ENCODE measurements around the gene PCIF1.

Gene PCIF1

DNA sequence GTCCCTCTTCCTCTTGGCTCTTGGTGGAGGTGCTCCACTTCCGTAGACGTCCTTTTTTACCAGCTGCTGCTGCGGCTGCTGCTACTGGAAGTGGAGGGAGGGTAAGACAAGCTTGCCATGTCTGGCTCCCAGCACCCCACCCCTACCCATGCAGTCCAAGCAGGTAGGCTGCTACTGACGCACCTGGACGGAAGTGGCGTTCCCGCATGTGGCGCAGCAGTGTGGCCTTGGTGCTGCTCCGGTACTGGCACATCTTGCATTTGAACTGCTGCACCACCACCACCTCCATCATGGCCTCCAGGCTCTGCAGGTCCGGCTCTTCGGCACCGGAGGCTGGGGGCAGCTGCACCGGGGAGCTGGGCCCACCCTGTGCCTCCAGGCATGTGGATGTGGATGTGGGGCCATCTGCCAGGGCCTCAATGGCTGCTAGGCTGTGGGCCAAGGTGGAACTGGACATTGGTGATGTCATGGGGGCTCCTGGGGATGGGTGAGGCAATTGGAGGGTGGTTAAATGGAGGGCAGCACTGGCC lies 33.1 kb downstream of the PCIF1 start:
- peak overlapping the region; percentile 50 for H3K9ac ChIP-seq (ENCODE audit: low read depth, low read length, poor library complexity)
- peak overlapping the region; percentile 73 for H3K23ac ChIP-seq (ENCODE audit: low read depth, low read length, poor library complexity)
- H4K8ac ChIP-seq (ENCODE audit: low read depth, low read length), result no peak overlapping the region
- H2BK5ac ChIP-seq (ENCODE audit: low read length), result no peak overlapping the region
- no peak overlapping the region for H3K14ac ChIP-seq (ENCODE audit: low read length)
- H2BK15ac ChIP-seq (ENCODE audit: low read length), result no peak overlapping the region
- H2BK120ac ChIP-seq (ENCODE audit: low read depth, low read length), result peak overlapping the region; percentile 17
- no peak overlapping the region for H3K18ac ChIP-seq (ENCODE audit: low read length)
- H3K27ac ChIP-seq (replicated peaks; ENCODE audit: low read length), result no peak overlapping the region
- peaks cover 9% of the 10 kb centered on the region for H3K79me1 ChIP-seq (ENCODE audit: low read depth, low read length)
- no peak overlapping the region for H4K91ac ChIP-seq (ENCODE audit: low read depth, low read length, poor library complexity)
- H2AK5ac ChIP-seq (ENCODE audit: low read depth, low read length), result no peak overlapping the region
- H3K9me3 ChIP-seq (replicated peaks in 1 of 2; ENCODE audit: control insufficient read depth in 2 of 2, insufficient read depth in 1 of 2, low read depth in 1 of 2, low read length in 2 of 2), result no peaks in the 10 kb centered on the region
- H3K4me2 ChIP-seq (ENCODE audit: insufficient read depth, low read length, poor library complexity, severe bottlenecking), result no peak overlapping the region
- H3K4me1 ChIP-seq (ENCODE audit: control insufficient read depth in 2 of 2, insufficient read depth in 1 of 2, low read depth in 1 of 2, low read length in 2 of 2), result peaks cover 7 to 9% of the 10 kb centered on the region in 2 donors
- WGBS, 2 donors (ENCODE audit: extremely low coverage in 2 of 2, insufficient read length in 2 of 2, insufficient replicate concordance in 1 of 2), result no CpG with 5 or more reads among the region's 13 CpGs
- no peak for DNase-seq (ENCODE audit: low spot score)
- no peak overlapping the region for H2AFZ ChIP-seq (ENCODE audit: low read length)
- peaks cover 41 to 60% of the 10 kb centered on the region in 2 donors for H3K36me3 ChIP-seq (replicated peaks in 1 of 2; ENCODE audit: control insufficient read depth in 2 of 2, insufficient read depth in 2 of 2, low read length in 2 of 2)
- H3K4me3 ChIP-seq (ENCODE audit: low read length in 2 of 2), result peak overlapping the region in 1 of 2 donors; percentile 59
- H3K27me3 ChIP-seq (ENCODE audit: control insufficient read depth in 3 of 3, insufficient read depth in 3 of 3, low read depth in 1 of 3, low read length in 3 of 3), result no peaks in the 10 kb centered on the region
- no peak overlapping the region for H2BK12ac ChIP-seq (ENCODE audit: low read length)
- no peak overlapping the region for H3K4ac ChIP-seq (ENCODE audit: low read length)

DNA sequence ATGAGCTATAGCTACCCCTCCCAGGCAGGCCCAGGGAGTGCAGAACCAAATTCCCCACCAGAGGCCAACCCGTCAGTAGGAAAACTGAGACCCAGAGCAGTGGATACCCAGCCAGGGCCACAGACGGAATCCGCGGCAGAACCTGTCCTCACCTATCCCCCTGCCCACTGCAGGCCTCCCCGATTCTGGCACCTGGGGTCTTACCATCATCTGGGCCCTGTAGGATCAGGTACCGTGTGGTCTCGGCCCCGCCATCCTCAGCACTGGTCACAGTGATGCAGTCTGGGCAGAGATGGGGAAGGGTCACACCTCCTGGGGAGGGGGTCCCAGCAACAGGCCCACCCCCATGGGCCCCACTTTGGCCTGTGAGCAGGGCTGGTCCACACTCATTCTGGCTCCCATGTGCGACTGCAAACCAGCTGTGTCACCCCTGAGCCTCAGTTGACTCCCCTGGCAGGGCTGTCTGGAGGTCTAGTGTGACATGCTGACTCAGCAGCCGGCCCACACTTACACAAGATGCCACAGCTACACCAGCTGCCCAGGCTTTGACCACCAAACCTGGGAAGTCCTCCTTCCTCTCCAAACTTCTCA lies 33.7 kb downstream of the PCIF1 start:
- Histone ChIP-seq H3K14ac (ENCODE audit: low read length) (no peak overlapping the region), H3K27me3 (ENCODE audit: control insufficient read depth in 3 of 3, insufficient read depth in 3 of 3, low read depth in 1 of 3, low read length in 3 of 3) (no peaks in the 10 kb centered on the region), H3K23ac (ENCODE audit: low read depth, low read length, poor library complexity) (no peak overlapping the region), H3K36me3 (replicated peaks in 1 of 2; ENCODE audit: control insufficient read depth in 2 of 2, insufficient read depth in 2 of 2, low read length in 2 of 2) (peaks cover 39 to 57% of the 10 kb centered on the region in 2 donors), H3K27ac (replicated peaks; ENCODE audit: low read length) (no peak overlapping the region), H3K4me3 (ENCODE audit: low read length in 2 of 2) (no peak overlapping the region), H3K4me1 (ENCODE audit: control insufficient read depth in 2 of 2, insufficient read depth in 1 of 2, low read depth in 1 of 2, low read length in 2 of 2) (peaks cover 7 to 9% of the 10 kb centered on the region in 2 donors), H2BK120ac (ENCODE audit: low read depth, low read length) (no peak overlapping the region), H4K8ac (ENCODE audit: low read depth, low read length) (no peak overlapping the region), H2AK5ac (ENCODE audit: low read depth, low read length) (no peak overlapping the region), H2BK15ac (ENCODE audit: low read length) (no peak overlapping the region), H3K4ac (ENCODE audit: low read length) (no peak overlapping the region), H4K91ac (ENCODE audit: low read depth, low read length, poor library complexity) (no peak overlapping the region), H3K9ac (ENCODE audit: low read depth, low read length, poor library complexity) (no peak overlapping the region), H2AFZ (ENCODE audit: low read length) (no peak overlapping the region), H3K9me3 (replicated peaks in 1 of 2; ENCODE audit: control insufficient read depth in 2 of 2, insufficient read depth in 1 of 2, low read depth in 1 of 2, low read length in 2 of 2) (no peaks in the 10 kb centered on the region), H2BK12ac (ENCODE audit: low read length) (peak overlapping the region; percentile 41), H3K18ac (ENCODE audit: low read length) (no peak overlapping the region), H3K79me1 (ENCODE audit: low read depth, low read length) (peaks cover 9% of the 10 kb centered on the region), H2BK5ac (ENCODE audit: low read length) (no peak overlapping the region), H3K4me2 (ENCODE audit: insufficient read depth, low read length, poor library complexity, severe bottlenecking) (no peak overlapping the region)
- no CpG with 5 or more reads among the region's 10 CpGs for WGBS, 2 donors (ENCODE audit: extremely low coverage in 2 of 2, insufficient read length in 2 of 2, insufficient replicate concordance in 1 of 2)
- DNase-seq (ENCODE audit: low spot score), result no peak

DNA sequence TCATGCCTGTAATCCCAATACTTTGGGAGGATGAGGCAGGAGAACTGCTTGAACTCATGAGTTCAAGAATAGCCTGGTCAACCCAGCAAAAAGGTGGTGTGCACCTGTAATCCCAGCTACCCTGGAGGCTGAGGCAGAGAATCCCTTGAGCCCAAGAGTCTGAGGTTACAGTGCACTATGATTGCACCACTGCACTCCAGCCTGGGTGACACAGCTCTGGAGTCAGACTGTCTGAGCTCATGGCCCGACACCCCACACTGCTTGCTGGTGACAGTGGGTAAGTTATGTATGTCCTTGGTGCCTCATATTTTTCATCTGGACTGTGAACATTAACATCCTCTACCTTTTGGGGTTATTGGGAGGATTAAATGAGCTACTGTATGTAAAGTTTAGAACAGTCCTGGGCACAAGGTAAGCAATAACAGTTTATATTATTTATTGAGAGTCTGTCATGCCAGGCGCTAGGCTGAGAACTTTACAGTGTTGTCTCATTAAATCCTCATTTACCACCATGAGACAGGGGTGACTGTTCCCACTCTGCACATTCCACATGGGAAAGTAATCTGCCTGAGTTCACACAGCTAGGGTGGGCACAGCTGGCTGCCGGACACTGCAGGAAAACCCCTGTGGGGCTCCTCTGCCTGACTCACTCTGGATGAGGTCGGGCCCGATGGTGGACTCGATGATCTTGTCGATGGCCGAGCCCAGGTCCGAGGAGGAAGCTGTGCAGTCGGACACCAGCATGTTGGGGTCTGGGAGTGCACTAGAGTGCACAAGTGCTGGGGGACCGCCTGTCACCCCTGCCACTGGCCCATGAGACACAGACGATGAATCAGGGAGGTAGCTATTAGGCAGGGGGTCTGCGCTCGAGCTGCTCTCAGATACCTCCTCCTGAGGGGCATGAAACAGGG lies 34.6 kb downstream of the PCIF1 start:
- DNase-seq (ENCODE audit: low spot score), result no peak
- H3K14ac ChIP-seq (ENCODE audit: low read length), result no peak overlapping the region
- H3K4me1 ChIP-seq (ENCODE audit: control insufficient read depth in 2 of 2, insufficient read depth in 1 of 2, low read depth in 1 of 2, low read length in 2 of 2), result peaks cover 7 to 9% of the 10 kb centered on the region in 2 donors
- no peak overlapping the region for H2BK120ac ChIP-seq (ENCODE audit: low read depth, low read length)
- no peak overlapping the region for H2BK15ac ChIP-seq (ENCODE audit: low read length)
- peaks cover 9% of the 10 kb centered on the region for H3K79me1 ChIP-seq (ENCODE audit: low read depth, low read length)
- H2BK5ac ChIP-seq (ENCODE audit: low read length), result no peak overlapping the region
- no peak overlapping the region for H3K27ac ChIP-seq (replicated peaks; ENCODE audit: low read length)
- no CpG with 5 or more reads among the region's 14 CpGs for WGBS, 2 donors (ENCODE audit: extremely low coverage in 2 of 2, insufficient read length in 2 of 2, insufficient replicate concordance in 1 of 2)
- no peak overlapping the region for H2BK12ac ChIP-seq (ENCODE audit: low read length)
- no peak overlapping the region for H3K4me2 ChIP-seq (ENCODE audit: insufficient read depth, low read length, poor library complexity, severe bottlenecking)
- no peak overlapping the region for H2AK5ac ChIP-seq (ENCODE audit: low read depth, low read length)
- H4K8ac ChIP-seq (ENCODE audit: low read depth, low read length), result no peak overlapping the region
- no peak overlapping the region for H3K18ac ChIP-seq (ENCODE audit: low read length)
- H4K91ac ChIP-seq (ENCODE audit: low read depth, low read length, poor library complexity), result no peak overlapping the region
- no peak overlapping the region for H3K9ac ChIP-seq (ENCODE audit: low read depth, low read length, poor library complexity)
- H3K9me3 ChIP-seq (replicated peaks in 1 of 2; ENCODE audit: control insufficient read depth in 2 of 2, insufficient read depth in 1 of 2, low read depth in 1 of 2, low read length in 2 of 2), result no peaks in the 10 kb centered on the region
- H2AFZ ChIP-seq (ENCODE audit: low read length), result no peak overlapping the region
- peaks cover 32 to 48% of the 10 kb centered on the region in 2 donors for H3K36me3 ChIP-seq (replicated peaks in 1 of 2; ENCODE audit: control insufficient read depth in 2 of 2, insufficient read depth in 2 of 2, low read length in 2 of 2)
- no peak overlapping the region for H3K23ac ChIP-seq (ENCODE audit: low read depth, low read length, poor library complexity)
- H3K27me3 ChIP-seq (ENCODE audit: control insufficient read depth in 3 of 3, insufficient read depth in 3 of 3, low read depth in 1 of 3, low read length in 3 of 3), result no peaks in the 10 kb centered on the region
- H3K4ac ChIP-seq (ENCODE audit: low read length), result no peak overlapping the region
- no peak overlapping the region for H3K4me3 ChIP-seq (ENCODE audit: low read length in 2 of 2)

Data from neuronal stem cell (in vitro differentiated cells).